ENCODE measurements around the gene AKAP13.
"Not testable (repeated sequence)": the region's sequence is repeated elsewhere in the genome, so short reads cannot be mapped to it uniquely, and the experiment has no call there.

The AKAP13 gene

DNA sequence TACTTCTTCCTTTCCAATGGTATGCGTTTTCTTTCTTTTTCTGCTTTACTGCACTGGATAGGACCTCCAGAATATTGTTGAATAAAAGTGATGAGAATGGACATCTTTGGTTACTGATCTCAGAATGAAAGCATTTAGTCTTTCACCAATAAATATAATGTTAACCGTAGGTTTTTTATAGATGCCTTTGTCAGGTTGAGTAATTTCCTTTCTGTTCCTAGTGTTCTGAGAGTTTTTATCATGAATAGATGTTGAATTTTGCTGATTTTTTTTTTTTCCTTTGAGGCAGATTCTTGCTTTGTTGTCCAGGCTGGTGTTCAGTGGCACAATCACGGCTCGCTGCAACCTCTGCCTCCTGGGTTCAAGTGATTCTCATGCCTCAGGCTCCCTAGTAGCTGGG lies 255.9 kb downstream of the AKAP13 start:
- DNase-seq: no peak

DNA sequence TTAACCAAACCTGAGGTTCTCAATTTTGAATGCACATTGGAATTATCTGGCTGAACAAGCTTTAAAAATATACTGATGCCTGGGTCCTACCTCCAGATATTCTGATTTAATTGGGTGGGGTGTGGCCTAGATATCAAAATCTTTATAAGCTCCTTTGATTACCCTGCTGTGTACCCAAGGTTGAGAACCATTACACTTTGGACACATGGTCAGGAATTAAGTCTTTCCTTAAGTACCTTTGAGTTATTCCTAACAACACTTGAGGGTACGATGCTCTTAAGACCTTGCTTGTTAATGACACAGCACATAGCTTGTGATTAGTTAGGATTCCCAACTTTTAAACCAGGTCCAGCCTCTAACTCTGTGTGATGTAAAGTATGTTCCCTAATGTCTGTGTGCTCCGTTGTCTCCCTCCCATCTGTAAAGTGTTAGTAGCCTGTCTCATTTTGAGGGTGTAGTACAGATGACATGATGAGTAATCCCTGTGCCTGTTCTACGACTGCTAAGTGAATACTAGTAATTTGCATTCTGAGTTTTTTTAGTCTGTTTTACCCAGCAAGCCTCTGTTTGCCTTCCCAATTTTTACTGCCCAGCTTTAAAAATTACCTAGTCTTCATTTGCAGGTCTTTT lies 259.5 kb downstream of the AKAP13 start:
- DNase-seq: peak; percentile 24

DNA sequence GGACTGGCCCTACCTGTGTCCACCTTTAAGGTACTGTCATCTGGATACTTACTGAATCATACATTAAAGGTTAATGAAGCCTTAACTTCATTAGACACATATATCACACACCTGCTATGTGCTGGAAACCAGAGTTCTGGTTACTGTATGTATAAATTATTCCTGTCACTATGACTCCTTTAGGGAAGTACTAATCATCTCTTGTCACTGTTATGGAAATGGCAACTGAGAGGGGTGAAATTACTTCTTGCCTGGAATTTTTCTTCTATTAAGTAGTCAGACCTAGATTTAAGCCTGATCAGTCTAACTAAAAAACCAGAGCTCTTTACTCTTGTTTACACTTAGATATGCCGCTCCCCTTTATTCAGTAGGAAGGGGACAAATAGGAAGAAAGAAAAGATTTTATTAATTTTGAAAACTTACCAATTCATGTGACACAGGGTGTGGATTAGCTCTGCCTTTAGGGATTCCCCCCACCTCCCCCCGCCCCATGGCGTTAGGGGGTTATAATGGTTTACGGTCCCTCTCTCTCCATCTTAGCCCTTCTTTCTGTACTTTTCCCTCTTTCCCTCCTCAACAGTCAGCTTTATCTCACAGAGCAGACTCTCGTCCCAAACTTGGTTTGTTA lies 261.8 kb downstream of the AKAP13 start:
- DNase-seq: no peak

DNA sequence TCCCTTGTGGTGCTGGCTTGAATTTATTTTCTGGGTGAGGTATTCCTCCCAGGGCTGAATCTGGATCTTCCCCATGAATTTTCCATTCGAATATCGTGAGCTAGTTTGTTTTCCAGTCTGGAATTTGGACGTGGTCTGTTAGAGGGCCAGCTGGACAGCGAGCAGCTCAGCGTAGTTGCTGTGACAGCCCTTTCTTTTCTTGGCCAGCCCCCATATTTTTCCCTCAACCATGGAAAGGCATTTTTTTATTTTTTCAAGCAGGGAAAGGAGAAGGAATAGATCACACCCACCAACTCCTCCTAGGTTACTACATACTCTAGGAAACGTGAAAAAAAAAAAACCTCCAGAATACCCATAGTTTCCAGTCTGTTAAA lies 262.3 kb downstream of the AKAP13 start:
- DNase-seq: no peak

DNA sequence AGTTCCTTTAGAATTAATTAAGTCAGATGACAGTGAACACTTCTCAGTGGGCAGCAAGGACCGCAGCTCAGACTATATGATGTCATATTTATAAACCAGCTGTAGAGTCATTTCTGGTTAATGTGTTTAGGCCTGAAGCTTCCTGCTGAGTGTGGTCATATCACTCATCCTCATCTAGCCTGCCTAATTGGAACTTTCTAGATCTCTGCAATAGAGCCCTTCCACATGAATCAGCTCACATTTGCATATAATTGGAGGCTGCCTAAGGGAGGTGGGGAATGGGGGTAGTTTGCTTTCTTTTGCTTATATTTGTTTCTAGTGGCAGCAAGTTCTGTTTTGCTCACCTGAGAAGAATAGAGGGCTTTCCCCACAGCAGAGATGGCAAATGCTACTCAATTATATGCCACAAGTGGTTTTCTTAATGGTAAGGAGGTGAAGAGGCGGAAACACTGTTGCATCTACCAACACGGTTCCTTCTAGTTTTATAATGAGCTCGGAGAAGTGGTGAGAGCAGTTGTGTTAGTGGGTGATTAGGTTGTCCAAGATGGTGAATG lies 266.2 kb downstream of the AKAP13 start:
- DNase-seq: peak; percentile 92

DNA sequence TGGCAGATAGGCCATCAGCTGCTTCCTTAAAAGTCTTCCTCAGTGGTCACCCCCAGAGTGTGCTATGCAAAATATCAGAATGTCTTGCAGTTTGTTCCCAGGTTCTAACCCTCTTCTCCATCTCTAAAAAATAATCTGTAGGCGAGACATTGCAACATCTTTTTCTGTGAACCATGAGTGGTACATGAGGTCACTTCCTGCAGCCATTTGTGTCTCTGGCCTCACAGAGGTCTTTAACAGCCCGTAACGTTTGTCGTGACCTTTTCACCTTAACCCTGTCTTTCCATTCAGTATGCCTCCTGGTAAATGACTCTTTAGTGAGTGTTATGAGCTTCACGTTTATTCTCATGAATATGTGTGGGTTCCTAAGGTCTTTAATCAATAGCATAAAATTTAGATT lies 269.0 kb downstream of the AKAP13 start:
- DNase-seq: peak; percentile 44

DNA sequence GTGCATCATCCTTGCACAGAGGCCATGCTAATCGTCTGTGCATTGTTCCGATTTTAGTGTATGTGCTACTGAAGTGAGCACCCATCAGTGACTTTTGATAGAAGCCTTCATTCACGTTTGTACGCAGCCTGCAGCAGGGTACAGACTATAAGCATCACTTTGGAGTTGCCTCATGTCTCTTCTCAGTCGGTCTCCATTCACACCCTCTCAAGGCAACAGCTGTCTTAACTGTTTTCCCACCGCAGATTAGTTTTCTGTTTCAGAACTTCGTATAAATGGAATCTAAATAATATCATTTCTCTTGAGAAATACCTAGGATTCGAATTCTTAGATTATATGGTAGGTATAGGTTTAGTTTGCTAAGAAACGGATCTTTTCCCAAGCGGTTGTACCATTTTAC lies 271.1 kb downstream of the AKAP13 start:
- no peak for DNase-seq

DNA sequence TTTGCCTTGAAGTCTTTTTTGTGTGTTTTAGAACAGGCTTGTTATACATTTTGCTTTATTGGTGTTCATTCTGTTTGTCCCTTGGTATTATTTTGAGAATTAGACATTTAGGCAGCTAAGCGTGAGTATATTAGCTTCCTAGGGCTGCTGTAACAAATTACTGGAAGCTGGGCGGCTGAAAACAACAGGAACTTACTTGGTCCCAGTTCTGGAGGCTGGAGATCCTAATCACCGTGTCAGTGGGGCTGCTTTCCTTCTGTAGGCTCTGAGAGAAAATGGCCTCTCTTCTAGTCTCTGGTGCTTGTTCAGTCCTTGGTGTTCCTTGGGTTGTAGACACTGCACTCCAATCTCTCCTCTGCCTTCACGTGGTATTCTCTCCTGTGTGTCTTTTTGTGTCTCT lies 272.1 kb downstream of the AKAP13 start:
- no peak for DNase-seq

DNA sequence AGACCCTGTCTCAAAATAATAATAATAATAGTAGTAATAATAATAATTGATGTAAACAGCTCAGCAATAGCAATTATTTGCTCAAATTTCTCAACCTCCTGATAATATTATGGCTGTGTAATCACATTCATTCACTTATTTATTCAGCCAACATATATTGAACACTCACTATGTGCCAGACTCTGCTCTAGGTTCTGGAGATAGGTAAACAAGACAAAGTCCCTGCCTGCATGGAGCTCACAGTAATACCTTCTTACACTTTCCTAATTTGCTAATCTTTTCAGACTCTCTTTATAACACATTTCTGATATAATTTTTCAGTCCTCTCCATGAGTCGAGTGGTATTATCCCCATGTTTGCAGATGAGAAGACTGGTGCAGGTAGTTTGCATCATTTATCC lies 276.7 kb downstream of the AKAP13 start:
- DNase-seq: no peak

DNA sequence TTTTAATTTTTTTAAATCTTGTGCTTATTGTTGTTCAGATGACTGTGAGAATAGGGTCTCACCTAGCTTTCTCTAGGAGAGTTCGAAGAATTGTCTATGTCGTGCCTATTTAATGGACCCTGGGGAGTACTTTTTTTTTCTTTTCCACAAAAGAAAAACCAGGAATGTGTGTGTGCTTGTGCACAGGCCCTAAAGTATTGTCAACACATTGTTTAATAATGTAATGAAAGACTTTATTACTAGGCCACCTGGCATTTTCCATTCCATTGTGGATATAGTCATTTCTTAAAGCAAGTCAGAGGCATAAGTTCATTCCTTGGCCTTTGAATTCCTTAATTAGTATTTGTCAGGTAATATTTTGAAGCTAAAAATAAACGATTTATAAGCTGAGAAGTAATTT lies 278.4 kb downstream of the AKAP13 start:
- DNase-seq: no peak

DNA sequence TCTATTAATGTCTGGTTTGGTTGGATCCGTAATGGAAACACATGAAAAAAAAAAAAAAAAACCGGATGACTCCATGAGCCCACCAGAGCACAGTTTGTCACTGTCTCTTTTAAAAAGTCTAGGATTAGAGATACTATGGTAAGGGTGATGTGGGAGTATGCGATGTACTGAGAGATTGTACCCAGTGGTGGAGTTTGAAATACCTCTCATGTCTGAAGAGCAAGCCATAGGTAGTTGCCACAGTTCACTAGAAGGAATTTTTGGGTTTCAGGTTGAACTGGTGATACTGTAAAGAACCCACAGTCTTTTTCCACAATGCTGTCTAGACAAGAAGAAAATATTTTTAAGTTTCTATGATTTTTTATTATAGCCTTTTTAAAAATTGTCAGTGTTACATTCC lies 281.5 kb downstream of the AKAP13 start:
- no peak for DNase-seq

DNA sequence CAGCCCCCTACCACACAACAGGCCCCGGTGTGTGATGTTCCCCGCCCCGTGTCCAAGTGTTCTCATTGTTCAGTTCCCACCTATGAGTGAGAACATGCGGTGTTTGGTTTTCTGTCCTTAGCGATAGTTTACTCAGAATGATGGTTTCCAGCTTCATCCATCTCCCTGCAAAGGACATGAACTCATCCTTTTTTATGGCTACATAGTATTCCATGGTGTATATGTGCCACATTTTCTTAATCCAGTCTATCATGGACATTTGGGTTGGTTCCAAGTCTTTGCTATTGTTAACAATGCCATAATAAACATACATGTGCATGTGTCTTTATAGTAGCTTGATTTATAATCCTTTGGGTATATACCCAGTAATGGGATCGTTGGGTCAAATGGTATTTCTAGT lies 285.3 kb downstream of the AKAP13 start:
- DNase-seq: not testable (repeated sequence)

DNA sequence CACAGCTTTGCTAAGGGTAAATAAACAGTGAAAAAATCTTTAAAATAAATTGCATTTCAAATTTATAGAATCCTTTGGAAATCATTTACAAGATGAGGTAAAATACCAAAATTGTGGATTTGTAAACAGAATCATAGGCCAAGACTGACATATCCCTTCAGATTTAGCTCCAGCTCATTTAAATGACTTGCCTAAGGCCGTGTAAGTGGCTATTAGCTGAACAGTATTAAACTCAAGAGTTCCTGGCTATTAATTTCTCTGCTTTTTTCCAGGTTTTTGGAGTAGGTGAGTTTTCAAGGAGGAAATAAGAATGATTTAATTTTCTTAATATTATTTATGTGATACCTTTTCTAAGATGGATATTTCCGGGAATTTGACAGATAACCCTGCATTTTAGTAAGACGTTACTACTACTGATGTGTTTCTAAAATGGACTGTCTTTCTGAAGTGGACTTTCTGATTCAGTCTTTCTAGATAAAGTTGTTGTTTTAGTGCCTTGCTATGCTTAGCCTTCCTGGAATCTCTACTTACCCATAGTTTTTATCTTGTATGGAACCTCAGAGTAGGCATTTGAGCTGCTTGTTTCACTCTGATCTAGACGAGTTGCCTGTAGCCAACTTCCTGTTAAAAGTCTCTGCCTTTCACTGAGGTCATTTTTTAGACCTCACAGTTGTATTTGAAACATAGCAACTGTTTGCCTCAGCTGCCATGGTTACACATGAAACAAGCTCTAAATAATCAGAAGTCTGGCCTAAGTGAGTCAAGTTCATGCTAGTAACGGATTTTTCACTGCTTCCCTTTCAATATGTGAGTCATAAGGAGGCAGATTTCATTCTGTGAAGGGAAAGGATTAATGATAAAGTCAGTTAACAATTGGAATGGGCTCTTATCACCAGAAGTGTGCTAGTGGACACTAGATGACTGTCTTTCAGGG lies 287.4 kb downstream of the AKAP13 start:
- DNase-seq: peak; percentile 97

DNA sequence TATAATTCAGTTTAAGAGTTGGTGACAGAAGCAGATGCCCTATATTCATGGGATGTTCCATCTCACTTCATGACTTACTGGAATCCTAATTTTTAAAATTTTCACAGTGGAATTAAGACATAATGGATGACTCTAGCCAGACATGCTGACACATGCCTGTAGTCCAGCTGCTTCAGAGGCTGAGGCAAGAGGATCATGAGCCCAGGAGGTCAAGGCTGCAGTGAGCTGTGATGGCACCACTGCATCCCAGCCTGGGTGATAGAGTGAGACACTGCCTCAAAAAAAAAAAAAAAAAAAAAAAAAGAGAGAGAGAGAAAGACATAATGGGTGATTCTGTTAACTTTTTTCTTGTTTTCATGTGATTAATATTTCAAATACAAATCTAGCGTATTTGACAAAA lies 290.8 kb downstream of the AKAP13 start:
- DNase-seq: no peak

DNA sequence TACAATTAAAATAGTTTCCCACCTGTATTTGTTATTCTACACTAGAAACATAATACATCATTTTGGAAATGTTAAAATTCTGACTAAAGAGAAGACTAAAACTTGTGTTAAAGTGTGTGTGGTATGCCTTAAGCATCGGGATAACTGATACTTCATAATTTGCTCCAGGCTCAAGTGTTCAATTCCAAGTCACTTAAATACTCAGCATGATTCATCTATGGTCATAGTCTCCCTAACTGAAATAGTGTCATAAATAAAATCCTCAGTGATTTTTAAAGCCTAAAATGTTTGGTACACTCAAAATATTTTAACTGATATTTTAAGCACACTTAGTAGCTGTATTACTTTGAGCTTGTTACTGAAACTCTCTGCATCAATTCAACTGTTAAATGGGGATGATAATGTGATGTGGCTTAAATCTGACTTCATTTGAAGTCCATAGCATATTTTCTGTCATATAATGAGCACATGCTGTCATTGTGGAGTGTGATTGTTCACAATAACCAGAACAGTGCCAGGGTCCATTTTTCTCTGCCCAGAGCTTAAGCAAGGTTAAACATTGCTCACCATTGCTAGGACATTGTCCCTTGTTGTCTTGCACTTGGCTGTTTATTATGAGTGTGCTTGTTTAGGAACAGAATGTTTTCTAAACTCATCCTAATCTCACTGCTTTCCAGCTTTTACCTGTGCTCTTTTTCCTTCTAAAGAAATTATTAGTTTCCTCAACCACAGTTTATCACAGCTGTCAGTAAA lies 292.1 kb downstream of the AKAP13 start:
- no peak for DNase-seq

DNA sequence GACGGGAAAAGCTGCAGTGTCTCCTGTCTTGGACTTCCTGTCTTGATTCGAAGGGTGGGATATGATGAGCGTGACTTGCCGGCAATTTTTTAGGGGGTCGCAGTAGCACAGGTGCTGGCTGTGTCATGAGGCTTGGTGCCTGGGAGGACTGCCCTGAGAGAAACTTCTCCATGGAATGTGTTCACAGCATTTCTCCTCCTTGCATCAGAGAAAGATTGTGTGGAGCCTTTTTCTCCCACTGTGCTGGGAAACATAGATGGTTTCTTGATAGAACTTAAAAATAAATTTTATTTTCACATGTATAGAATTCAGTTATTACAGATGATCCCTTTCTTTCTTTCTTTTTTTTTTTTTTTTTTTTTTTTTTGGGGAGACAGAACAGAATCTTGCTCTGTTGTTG lies 292.9 kb downstream of the AKAP13 start:
- no peak for DNase-seq

DNA sequence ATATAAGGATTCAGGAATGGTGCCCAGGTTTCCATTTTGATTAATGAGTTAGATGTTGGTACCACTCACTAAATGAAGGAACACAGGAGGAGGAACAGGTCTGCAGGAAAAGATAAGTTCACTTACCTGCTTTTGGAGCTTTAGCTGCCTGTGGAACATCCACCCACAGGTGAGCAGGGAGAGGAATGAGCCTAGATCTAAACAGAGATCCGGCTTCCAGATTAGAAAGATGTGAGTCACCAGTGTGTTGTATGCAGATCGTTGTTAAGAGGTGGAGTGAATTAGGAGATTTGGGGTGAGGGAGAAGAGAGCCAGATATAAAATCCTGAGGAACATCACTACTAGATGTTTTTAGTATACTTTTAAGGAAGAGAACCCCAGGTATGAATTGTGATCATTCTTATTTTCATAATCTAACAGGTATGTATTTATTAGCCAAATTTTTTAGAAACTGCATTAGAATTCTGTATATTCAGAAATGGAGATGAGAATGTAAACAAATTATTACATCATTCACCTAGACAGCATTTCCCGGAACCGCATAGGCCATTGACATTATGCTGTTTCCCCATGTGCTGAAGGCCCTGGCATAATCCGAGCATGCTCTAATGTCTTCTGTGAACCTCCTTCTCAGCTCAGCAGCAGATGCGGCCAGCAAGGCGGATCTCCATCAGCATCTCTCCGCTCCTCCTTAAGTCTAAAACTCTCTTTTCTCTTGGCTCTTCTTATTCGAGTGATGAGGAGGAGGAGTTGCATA lies 296.1 kb downstream of the AKAP13 start:
- DNase-seq: no peak

DNA sequence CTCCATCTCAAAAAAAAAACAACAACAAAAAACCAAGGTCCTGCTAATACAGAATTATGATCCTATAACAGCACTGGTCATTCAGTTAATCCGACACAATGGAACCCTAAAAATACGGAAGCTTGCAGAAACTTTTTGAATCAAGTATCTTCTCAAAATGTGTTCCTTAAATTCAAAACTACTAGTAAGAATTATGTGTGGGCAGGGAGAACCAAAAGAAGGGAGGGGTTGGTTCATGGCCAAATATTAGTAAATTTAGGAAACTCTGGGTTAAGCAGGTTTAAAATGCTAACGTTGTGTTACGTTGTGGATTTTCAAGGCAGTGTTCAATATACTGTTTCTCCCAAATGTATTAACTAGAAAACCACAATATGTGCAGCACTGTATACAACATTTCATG lies 298.8 kb downstream of the AKAP13 start:
- no peak for DNase-seq

DNA sequence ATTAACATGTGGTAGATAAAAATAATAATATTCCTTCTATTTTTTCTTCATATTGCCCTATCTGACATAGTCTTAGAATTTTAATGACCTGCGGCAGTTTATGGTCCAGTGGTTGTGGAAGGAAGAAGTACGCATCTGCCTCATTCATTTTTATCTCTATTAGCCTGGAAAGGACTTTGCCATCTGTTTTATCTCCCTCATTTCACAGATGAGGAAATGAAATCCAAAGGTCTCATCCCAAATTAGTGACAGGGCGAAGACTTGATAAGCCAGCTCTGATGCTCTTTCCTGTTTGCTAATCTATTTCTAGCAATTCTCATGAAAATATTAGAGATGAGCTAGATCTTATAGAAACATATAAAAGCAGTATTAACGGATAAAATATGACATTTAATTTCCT lies 301.0 kb downstream of the AKAP13 start:
- DNase-seq: no peak

DNA sequence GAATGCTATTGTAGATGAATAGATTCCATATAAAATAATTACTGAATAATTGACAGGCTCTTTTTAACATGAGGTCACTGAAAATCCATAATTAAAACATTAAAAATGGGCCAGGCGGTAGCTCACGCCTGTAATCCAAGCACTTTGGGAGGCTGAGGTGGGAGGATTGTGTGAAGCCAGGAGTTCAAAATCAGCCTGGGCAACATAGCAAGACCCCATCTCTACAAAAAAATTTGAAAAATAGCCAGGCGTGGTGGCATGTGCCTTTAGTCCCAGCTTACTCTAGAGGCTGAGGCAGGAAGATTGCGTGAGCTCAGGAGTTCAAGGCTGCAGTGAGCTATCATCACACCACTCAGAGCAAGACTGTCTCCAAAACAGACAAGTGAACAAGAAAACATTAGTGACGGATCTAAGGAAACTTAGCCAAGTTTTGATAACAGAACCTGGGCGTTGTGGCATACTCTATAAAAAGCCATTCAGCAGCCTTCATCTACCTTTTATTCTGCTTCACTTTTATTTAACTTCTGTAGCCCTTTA lies 303.8 kb downstream of the AKAP13 start:
- no peak for DNase-seq

DNA sequence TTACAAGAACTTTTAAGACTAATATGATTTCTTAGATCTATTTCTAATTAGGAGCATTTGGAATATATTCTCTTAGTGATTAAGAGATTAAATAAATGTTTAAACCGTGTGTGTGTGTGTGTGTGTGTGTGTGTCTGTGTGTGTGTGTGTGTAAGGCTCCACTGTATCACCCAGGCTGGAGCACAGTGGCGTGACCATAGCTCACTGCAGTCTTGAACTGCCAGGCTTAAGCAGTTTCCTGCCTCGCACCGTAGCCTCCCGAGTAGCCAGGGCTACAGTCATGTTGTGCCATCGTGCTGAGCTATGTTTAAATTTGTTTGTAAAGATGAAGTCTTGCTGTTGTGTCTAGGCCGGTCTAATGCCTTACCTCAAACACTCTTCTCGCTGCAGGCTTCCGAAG lies 305.0 kb downstream of the AKAP13 start:
- DNase-seq: no peak

DNA sequence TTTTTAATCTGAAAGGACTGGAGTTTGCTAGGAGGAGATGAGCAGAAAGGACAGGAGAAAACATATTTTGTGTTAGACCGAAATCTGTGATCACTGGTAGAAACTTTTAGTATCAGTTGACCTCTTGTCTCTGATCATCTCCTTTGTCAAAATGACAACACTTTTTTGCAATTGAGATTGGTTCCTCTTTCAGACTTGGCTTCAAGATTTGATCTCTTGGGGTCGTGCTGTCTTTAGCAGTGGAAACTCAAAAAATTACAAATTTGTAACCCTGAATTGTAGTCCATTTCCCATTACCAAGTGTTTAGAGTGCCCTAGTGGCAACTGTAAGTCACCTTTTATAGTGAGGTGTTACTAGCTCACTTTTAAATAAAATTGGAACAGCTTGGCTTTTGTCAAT lies 306.9 kb downstream of the AKAP13 start:
- DNase-seq: no peak
